Activated CD8-positive, alpha-beta T cell treated with anti-CD3 and anti-CD28 coated beads for 36 hours (primary cell): Measurements from ENCODE around the gene SPOCD1. TPM values are rescaled to one million over a fixed set of nuclear protein-coding genes. Genes with fewer than 3 reads are reported as not detected.

ENCODE experiments used
- ATAC-seq: fragments of 200-7000 bp; cut with Tn5 transposase; one replicate; pipeline ENCODE4 v1.10.0; 2021; ENCODE audit warnings: mild to moderate bottlenecking, moderate library complexity
- CTCF ChIA-PET: fragments of 350-600 bp; sonication (Branson Sonifier 250); formaldehyde crosslinking; loops from one replicate; lab custom pipeline; 2021; ENCODE audit warnings: antibody characterized with exemption; lab: Charles Lee
- POLR2A ChIA-PET: fragments of 350-600 bp; sonication (Branson Sonifier 250); formaldehyde crosslinking; loops from one replicate; lab custom pipeline; 2021; ENCODE audit warnings: antibody characterized with exemption; lab: Charles Lee
- DNase-seq: peaks from one replicate; pipeline ENCODE4 v3.0.0-alpha.2; 2020
- H3K27ac Mint-ChIP-seq: one replicate; pipeline ENCODE4 v1.8.0; 2021; ENCODE audit warnings: mild to moderate bottlenecking, mixed read lengths
- H3K27me3 Mint-ChIP-seq: one replicate; pipeline ENCODE4 v1.8.0; 2021; ENCODE audit warnings: mixed read lengths
- H3K36me3 Mint-ChIP-seq: one replicate; pipeline ENCODE4 v1.8.0; 2021; ENCODE audit warnings: low read depth, mixed read lengths
- H3K4me1 Mint-ChIP-seq: one replicate; pipeline ENCODE4 v1.8.0; 2021; ENCODE audit warnings: low read depth, mixed read lengths
- H3K4me3 Mint-ChIP-seq: one replicate; pipeline ENCODE4 v1.8.0; 2021; ENCODE audit warnings: mild to moderate bottlenecking, moderate library complexity, mixed read lengths
- H3K9me3 Mint-ChIP-seq: one replicate; pipeline ENCODE4 v1.8.0; 2021; ENCODE audit warnings: mixed read lengths
- CTCF ChIP-seq: fragments of 200-600 bp; IDR thresholded peaks from one replicate; pipeline ENCODE4 v1.8.0; 2022; ENCODE audit warnings: antibody characterized with exemption, mild to moderate bottlenecking
- intact Hi-C: fragments of 100-400 bp; cut with micrococcal nuclease; formaldehyde crosslinking; loops from one replicate; pipeline ENCODE4 v1.10.0; 2022
- total RNA-seq, 2 experiments: library from RNA; stranded (reverse); gene quantifications; one replicate each; pipeline ENCODE4 v1.2.3, GENCODE V29; 2021

SPOCD1 gene
- total RNA-seq, 2 experiments from 2014 or later, result not detected

- POLR2A ChIA-PET, result interaction anchor here (3.7 kb wide), 1 partner anchor 11 kb away, joined by 17 read pairs; no protein-coding TSS in a partner anchor
- Mint-ChIP-seq H3K4me3 (no peak overlapping the region), H3K27me3 (no peaks in the 10 kb centered on the region), H3K9me3 (no peaks in the 10 kb centered on the region), H3K27ac (no peak overlapping the region), H3K4me1 (peaks cover 9% of the 10 kb centered on the region), H3K36me3 (no peaks in the 10 kb centered on the region)
- no peak for TF ChIP-seq CTCF
- CTCF ChIA-PET, result interaction anchor here (1.0 to 2.1 kb wide), 4 partner anchors 10 to 84 kb away, joined by 3 to 6 read pairs (median 4); partner anchors contain the start of gene SPOCD1
- intact Hi-C loops, result no loop called here
- no peak for ATAC-seq
- no peak for DNase-seq
These were observed 15.7 kb downstream of the SPOCD1 start for GRCh38 chr1:31799895-31800673.

GRCh38 chr1:31799196-31799894 lies 16.5 kb downstream of the SPOCD1 start:
- no peaks in the 10 kb centered on the region for H3K9me3 Mint-ChIP-seq
- DNase-seq, result no peak
- POLR2A ChIA-PET, result interaction anchor here (0.9 to 3.7 kb wide), 2 partner anchors 10 to 35 kb away, joined by 3 to 17 read pairs; no protein-coding TSS in a partner anchor
- H3K4me1 Mint-ChIP-seq, result peaks cover 9% of the 10 kb centered on the region
- TF ChIP-seq CTCF, result no peak
- CTCF ChIA-PET, result interaction anchor here (1.0 to 2.1 kb wide), 3 partner anchors 10 to 16 kb away, joined by 3 to 6 read pairs (median 5); partner anchors contain the start of gene SPOCD1
- intact Hi-C loops, result no loop called here
- H3K4me3 Mint-ChIP-seq, result no peak overlapping the region
- ATAC-seq, result no peak
- no peaks in the 10 kb centered on the region for H3K36me3 Mint-ChIP-seq
- no peak overlapping the region for H3K27ac Mint-ChIP-seq
- no peaks in the 10 kb centered on the region for H3K27me3 Mint-ChIP-seq

- CTCF ChIA-PET, result interaction anchor here (1.0 to 2.1 kb wide), 2 partner anchors 12 to 17 kb away, joined by 3 to 5 read pairs; partner anchors contain the start of gene SPOCD1
- no peak overlapping the region for H3K27ac Mint-ChIP-seq
- no peak overlapping the region for H3K4me3 Mint-ChIP-seq
- peak; percentile 32 for DNase-seq
- intact Hi-C loops, result no loop called here
- no peaks in the 10 kb centered on the region for H3K36me3 Mint-ChIP-seq
- H3K4me1 Mint-ChIP-seq, result peaks cover 9% of the 10 kb centered on the region
- H3K27me3 Mint-ChIP-seq, result no peaks in the 10 kb centered on the region
- POLR2A ChIA-PET, result interaction anchor here (0.9 to 3.7 kb wide), 2 partner anchors 10 to 34 kb away, joined by 3 to 17 read pairs; no protein-coding TSS in a partner anchor
- ATAC-seq, result peak; percentile 80
- TF ChIP-seq CTCF, result no peak
- no peaks in the 10 kb centered on the region for H3K9me3 Mint-ChIP-seq
These were observed 17.2 kb downstream of the SPOCD1 start for GRCh38 chr1:31798433-31799195.

GRCh38 chr1:31798086-31798432 lies 17.8 kb downstream of the SPOCD1 start:
- ChIA-PET CTCF (interaction anchor here (1.0 to 1.3 kb wide), 2 partner anchors 9 to 13 kb away, joined by 3 to 4 read pairs; no protein-coding TSS in a partner anchor), POLR2A (interaction anchor here (3.7 kb wide), 1 partner anchor 9 kb away, joined by 17 read pairs; no protein-coding TSS in a partner anchor)
- H3K27me3 Mint-ChIP-seq, result no peaks in the 10 kb centered on the region
- H3K9me3 Mint-ChIP-seq, result no peaks in the 10 kb centered on the region
- peaks cover 8% of the 10 kb centered on the region for H3K4me1 Mint-ChIP-seq
- intact Hi-C loops, result no loop called here
- ATAC-seq (no peak), DNase-seq (no peak)
- no peak overlapping the region for H3K4me3 Mint-ChIP-seq
- H3K27ac Mint-ChIP-seq, result no peak overlapping the region
- no peak for TF ChIP-seq CTCF
- H3K36me3 Mint-ChIP-seq, result no peaks in the 10 kb centered on the region
